ENCODE measurements around the gene CCDC6.

GRCh38 chr10:59819265-59819664 lies 87.1 kb downstream of the CCDC6 start:
- TF ChIP-seq ZNF274 (IDR thresholded peaks at IDR 0.05; ENCODE audit: low read depth, low read length) (no peak), YY1 (IDR thresholded peaks at IDR 0.05; ENCODE audit: extremely low read depth, insufficient replicate concordance, low read depth, low read length) (no peak), CTCF (IDR thresholded peaks at IDR 0.05 in 2 of 3, conservative IDR thresholded peaks at IDR 0.05 in 1 of 3; ENCODE audit: borderline replicate concordance in 1 of 3, insufficient read depth in 1 of 3, low read depth in 2 of 3, low read length in 2 of 3) (no peak), ZFX (IDR thresholded peaks at IDR 0.05) (no peak)
